Measurements from ENCODE around the gene GLT8D1. TPM values are rescaled to one million over a fixed set of nuclear protein-coding genes. Genes with fewer than 3 reads are reported as not detected.

GLT8D1 gene
- total and polyA plus RNA-seq, 2 donors (not counting 1 experiment from before 2014, with no cell fraction given) = 116 to 160 TPM

DNA sequence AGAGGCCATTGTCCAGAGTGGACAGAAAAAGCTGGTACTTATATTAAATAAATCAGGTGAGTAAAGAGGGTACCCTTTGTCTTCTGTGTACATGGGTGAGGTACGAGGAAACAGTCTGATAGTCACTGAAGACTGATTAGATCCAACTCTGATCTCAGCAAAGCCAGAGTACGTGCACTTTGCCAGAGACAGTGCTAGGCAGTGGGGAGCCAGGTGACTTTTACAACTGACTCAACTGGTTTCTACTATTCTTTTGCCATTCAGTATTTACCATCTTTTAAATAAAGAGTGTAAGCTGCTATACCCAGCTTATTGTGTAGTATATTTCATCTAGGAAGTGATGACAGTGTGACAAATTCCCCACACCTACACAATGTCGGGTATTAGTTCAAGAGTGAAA lies 16.4 kb downstream of the GLT8D1 start:
- Histone ChIP-seq H3K79me2 (ENCODE audit: control insufficient read depth, insufficient read depth, low read length) (peaks cover 41% of the 10 kb centered on the region), H3K9ac (ENCODE audit: insufficient read depth, low read length) (no peak overlapping the region), H3K27me3 (ENCODE audit: control insufficient read depth, insufficient read depth, low read length) (no peaks in the 10 kb centered on the region), H3K36me3 (ENCODE audit: control insufficient read depth, insufficient read depth, low read length) (peaks cover 14% of the 10 kb centered on the region), H3K9me3 (ENCODE audit: control insufficient read depth, insufficient read depth, low read depth, low read length) (no peaks in the 10 kb centered on the region), H3K4me3 (replicated peaks in 1 of 4; ENCODE audit: control extremely low read depth in 1 of 4, insufficient read depth in 1 of 4, low read depth in 3 of 4, low read length in 4 of 4) (no peak overlapping the region), H2AFZ (ENCODE audit: low read length) (no peak overlapping the region), H3K27ac (ENCODE audit: insufficient read depth, low read length) (no peak overlapping the region), H4K20me1 (ENCODE audit: control insufficient read depth, extremely low read depth, insufficient read depth, low read length) (no peaks in the 10 kb centered on the region), H3K4me2 (ENCODE audit: extremely low read depth, insufficient read depth, low read length) (no peak overlapping the region), H3K4me1 (ENCODE audit: control insufficient read depth, extremely low read depth, insufficient read depth, low read length) (peaks cover 5% of the 10 kb centered on the region)
- no peak for DNase-seq (ENCODE audit: low read depth in 2 of 2)
- no peak for TF ChIP-seq EZH2 (IDR thresholded peaks at IDR 0.05; ENCODE audit: low read length, missing control alignments)
- TF ChIP-seq, protein P1, sequence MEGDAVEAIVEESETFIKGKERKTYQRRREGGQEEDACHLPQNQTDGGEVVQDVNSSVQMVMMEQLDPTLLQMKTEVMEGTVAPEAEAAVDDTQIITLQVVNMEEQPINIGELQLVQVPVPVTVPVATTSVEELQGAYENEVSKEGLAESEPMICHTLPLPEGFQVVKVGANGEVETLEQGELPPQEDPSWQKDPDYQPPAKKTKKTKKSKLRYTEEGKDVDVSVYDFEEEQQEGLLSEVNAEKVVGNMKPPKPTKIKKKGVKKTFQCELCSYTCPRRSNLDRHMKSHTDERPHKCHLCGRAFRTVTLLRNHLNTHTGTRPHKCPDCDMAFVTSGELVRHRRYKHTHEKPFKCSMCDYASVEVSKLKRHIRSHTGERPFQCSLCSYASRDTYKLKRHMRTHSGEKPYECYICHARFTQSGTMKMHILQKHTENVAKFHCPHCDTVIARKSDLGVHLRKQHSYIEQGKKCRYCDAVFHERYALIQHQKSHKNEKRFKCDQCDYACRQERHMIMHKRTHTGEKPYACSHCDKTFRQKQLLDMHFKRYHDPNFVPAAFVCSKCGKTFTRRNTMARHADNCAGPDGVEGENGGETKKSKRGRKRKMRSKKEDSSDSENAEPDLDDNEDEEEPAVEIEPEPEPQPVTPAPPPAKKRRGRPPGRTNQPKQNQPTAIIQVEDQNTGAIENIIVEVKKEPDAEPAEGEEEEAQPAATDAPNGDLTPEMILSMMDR (conservative IDR thresholded peaks at IDR 0.05 in 1 of 2, IDR thresholded peaks at IDR 0.05 in 1 of 2; ENCODE audit: low read depth in 1 of 2, low read length in 2 of 2) = no peak

DNA sequence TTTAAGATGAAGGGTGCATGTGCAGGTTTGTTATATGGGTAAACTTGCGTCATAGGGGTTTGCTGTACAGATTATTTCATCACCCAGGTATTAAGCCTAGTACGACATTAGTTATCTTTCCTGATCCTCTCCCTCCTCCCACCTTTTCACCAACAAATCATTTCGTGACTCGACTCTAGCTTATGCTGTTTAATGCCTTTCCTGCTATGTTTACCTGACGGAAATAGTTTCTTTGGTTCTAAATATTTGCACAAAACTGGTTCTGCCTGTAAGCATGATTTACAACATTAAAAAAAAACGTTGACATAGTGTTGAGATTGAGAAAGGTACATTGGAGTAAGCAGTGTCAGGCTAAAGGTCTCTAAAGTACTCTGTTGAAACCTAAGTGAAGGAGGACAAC lies 17.3 kb downstream of the GLT8D1 start:
- DNase-seq (ENCODE audit: low read depth in 2 of 2) = no peak
- Histone ChIP-seq H3K27me3 (ENCODE audit: control insufficient read depth, insufficient read depth, low read length) (no peaks in the 10 kb centered on the region), H3K27ac (ENCODE audit: insufficient read depth, low read length) (no peak overlapping the region), H3K9ac (ENCODE audit: insufficient read depth, low read length) (no peak overlapping the region), H3K9me3 (ENCODE audit: control insufficient read depth, insufficient read depth, low read depth, low read length) (no peaks in the 10 kb centered on the region), H3K4me1 (ENCODE audit: control insufficient read depth, extremely low read depth, insufficient read depth, low read length) (peaks cover 9% of the 10 kb centered on the region), H3K36me3 (ENCODE audit: control insufficient read depth, insufficient read depth, low read length) (peaks cover 12% of the 10 kb centered on the region), H3K4me2 (ENCODE audit: extremely low read depth, insufficient read depth, low read length) (no peak overlapping the region), H4K20me1 (ENCODE audit: control insufficient read depth, extremely low read depth, insufficient read depth, low read length) (no peaks in the 10 kb centered on the region), H2AFZ (ENCODE audit: low read length) (no peak overlapping the region), H3K79me2 (ENCODE audit: control insufficient read depth, insufficient read depth, low read length) (peaks cover 50% of the 10 kb centered on the region), H3K4me3 (replicated peaks in 1 of 4; ENCODE audit: control extremely low read depth in 1 of 4, insufficient read depth in 1 of 4, low read depth in 3 of 4, low read length in 4 of 4) (no peak overlapping the region)
- TF ChIP-seq EZH2 (IDR thresholded peaks at IDR 0.05; ENCODE audit: low read length, missing control alignments) = no peak
- TF ChIP-seq, protein P1 (conservative IDR thresholded peaks at IDR 0.05 in 1 of 2, IDR thresholded peaks at IDR 0.05 in 1 of 2; ENCODE audit: low read depth in 1 of 2, low read length in 2 of 2) = no peak

DNA sequence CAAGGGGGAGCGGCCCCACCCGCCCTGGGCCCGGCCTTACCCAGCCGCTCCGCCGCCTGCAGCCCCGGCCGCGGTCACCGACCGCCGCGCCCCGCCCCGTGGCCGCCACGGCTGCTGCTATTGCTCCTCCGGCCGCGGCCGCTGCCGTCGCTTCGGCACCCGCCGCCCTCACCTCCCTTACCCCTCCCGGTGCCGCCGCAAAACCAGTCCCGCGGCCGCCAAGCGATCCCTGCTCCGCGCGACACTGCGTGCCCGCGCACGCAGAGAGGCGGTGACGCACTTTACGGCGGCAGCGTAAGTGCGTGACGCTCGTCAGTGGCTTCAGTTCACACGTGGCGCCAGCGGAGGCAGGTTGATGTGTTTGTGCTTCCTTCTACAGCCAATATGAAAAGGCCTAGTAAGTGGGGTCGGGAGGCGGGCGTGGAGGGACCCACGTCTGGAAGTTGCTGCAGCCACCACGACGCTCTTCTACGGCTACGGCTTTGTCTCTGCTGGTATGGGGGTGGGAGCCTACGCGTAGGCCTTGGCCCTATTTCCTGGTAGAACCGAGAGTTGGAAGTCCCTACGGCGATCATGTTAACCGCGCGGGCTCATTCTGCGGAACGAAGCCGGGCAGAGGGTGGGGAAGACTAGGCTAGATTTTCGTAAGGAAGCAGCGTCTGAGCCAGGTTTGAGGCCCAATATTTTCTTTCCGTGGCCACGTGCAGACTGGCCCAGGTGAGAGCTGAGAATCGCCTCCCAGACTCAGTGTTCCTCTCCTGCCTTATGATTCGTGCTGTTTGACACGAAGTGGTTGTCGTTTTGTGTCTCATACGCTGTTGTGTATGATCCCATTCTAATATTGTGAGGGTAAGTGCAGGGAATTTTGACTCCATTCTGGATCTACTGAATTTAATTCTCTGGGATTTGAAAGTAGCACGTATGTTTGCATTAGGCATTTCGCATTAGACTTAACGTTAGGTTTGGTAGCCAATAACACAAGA lies 19.6 kb downstream of the GLT8D1 start, which contains the start of the genes GNL3 and PBRM1:
TSS of gene GNL3 (plus strand) at position 324 of the 983 bp plus-strand sequence. CDS start at position 385, 61 bp downstream.
TSS of gene PBRM1 (minus strand) at position 205 of the 983 bp plus-strand sequence.
- Histone ChIP-seq H3K27ac (ENCODE audit: insufficient read depth, low read length) (peak within 1 kb of the TSS; percentile 93), H3K4me3 (replicated peaks in 1 of 4; ENCODE audit: control extremely low read depth in 1 of 4, insufficient read depth in 1 of 4, low read depth in 3 of 4, low read length in 4 of 4) (peak within 1 kb of the TSS; percentile 90 to 99 (median 94)), H4K20me1 (ENCODE audit: control insufficient read depth, extremely low read depth, insufficient read depth, low read length) (no peaks in the 10 kb centered on the region), H3K9me3 (ENCODE audit: control insufficient read depth, insufficient read depth, low read depth, low read length) (no peaks in the 10 kb centered on the region), H3K9ac (ENCODE audit: insufficient read depth, low read length) (peak within 1 kb of the TSS; percentile 96), H3K4me2 (ENCODE audit: extremely low read depth, insufficient read depth, low read length) (peak within 1 kb of the TSS; percentile 99), H3K36me3 (ENCODE audit: control insufficient read depth, insufficient read depth, low read length) (peaks cover 5% of the 10 kb centered on the region), H2AFZ (ENCODE audit: low read length) (peak within 1 kb of the TSS; percentile 58), H3K4me1 (ENCODE audit: control insufficient read depth, extremely low read depth, insufficient read depth, low read length) (peaks cover 17% of the 10 kb centered on the region), H3K27me3 (ENCODE audit: control insufficient read depth, insufficient read depth, low read length) (no peaks in the 10 kb centered on the region), H3K79me2 (ENCODE audit: control insufficient read depth, insufficient read depth, low read length) (peaks cover 62% of the 10 kb centered on the region)
- DNase-seq (ENCODE audit: low read depth in 2 of 2) = peak; percentile 96 to 97
- no peak for TF ChIP-seq EZH2 (IDR thresholded peaks at IDR 0.05; ENCODE audit: low read length, missing control alignments)
- TF ChIP-seq, protein P1 (conservative IDR thresholded peaks at IDR 0.05 in 1 of 2, IDR thresholded peaks at IDR 0.05 in 1 of 2; ENCODE audit: low read depth in 1 of 2, low read length in 2 of 2) = no peak

Measured in fibroblast of lung (primary cell).